ENCODE measurements around the gene PRELID2.

DNA sequence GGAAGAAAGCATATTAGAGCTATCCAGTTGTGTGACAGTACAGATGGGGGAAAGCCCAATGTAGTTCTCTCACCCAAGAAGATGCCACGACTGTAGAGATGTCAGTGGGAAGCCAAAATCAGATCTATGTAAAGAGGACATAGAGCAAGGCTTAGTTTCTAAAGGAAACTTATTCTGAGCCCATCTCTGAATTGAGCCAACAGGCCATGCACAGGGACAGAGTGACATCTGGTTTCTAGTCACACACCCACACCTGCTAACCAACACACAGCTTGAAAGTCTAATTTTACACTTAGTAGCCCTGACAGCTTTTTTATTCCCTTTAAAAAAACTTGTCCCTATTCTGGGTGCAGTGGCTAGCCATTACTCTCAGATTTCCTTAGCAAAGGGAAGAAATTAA lies 22.3 kb downstream of the PRELID2 start:
- TF ChIP-seq EZH2 (IDR thresholded peaks at IDR 0.05; ENCODE audit: borderline replicate concordance, low read length) = no peak
- TF ChIP-seq CTCF (conservative IDR thresholded peaks at IDR 0.05 in 1 of 2, IDR thresholded peaks at IDR 0.05 in 1 of 2; ENCODE audit: extremely low read depth in 1 of 2, insufficient read depth in 1 of 2, low read depth in 1 of 2, low read length in 2 of 2) = no peak

Data from mammary epithelial cell (primary cell).